Measurements from ENCODE around the gene NEK6. TPM values are rescaled to one million over a fixed set of nuclear protein-coding genes. Genes with fewer than 3 reads are reported as not detected.

NEK6 gene
- total RNA-seq, 1 experiment from 2014 or later, result 57.9 TPM

DNA sequence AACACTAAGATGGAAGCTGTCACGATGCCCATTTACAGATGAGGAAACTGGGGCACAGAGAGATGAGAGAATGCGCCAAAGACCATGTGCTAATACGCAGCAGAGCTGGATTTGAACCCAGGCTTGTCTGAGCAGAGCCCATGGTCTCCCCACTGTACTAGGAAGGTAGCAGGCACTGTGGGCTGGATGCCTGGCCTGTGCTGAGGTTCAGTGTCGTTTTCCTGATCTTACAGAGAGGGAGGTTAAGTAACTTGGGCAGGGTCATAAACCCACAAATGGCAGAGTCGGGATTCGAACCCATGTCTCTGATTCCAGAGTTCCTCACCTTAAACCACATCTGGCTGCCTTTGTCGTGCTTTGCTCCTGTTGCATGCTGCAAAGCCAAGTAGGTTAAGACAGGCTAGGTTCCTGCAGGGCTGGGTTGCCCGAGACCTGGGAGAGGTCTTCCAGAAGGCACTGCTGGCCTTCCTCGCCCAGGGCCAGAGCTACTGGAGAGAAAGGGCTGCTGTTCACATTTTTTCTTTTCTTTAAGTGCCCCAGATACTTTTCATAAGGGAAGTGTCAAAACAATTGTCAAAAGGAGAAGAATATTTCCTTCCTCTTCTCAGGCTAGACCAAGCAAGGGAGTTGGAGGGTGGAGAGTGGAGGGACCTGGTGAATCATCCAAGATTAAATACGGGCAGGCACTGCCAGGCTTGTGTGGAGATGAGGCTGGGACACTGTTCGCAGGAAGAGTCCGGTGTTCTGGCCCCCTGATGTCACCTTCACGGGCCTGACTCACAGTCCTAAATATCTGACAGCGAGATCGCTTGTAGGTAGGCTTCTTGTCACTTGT is 3.2 kb downstream of the NEK6 start:
- Histone ChIP-seq H4K20me1 (ENCODE audit: insufficient read depth) (peaks cover 25% of the 10 kb centered on the region), H3K27ac (0 out of 2 replicates have a peak overlapping the region, but pooled peaks have one; percentile 10), H2AFZ (no peak overlapping the region), H3K9me3 (ENCODE audit: insufficient read depth, low read depth) (no peaks in the 10 kb centered on the region), H3K27me3 (ENCODE audit: insufficient read depth, low read depth) (no peaks in the 10 kb centered on the region), H3F3A (ENCODE audit: insufficient read depth, low read depth) (peaks cover 40% of the 10 kb centered on the region), H3K4me1 (replicated peaks; ENCODE audit: insufficient read depth) (peaks cover 43% of the 10 kb centered on the region), H3K4me3 (no peak overlapping the region), H3K36me3 (ENCODE audit: low read depth) (no peaks in the 10 kb centered on the region), H3K9me2 (ENCODE audit: insufficient read depth) (no peaks in the 10 kb centered on the region), H3K79me2 (ENCODE audit: low read depth) (peaks cover 71% of the 10 kb centered on the region), H3K4me2 (peak overlapping the region; percentile 52)
- CTCF ChIA-PET, result no interaction called here
- no peak for TF ChIP-seq EZH2 (IDR thresholded peaks at IDR 0.05; ENCODE audit: low read depth)
- TF ChIP-seq CTCF (conservative IDR thresholded peaks at IDR 0.05), result no peak
- no TSS peak for BruUV-seq (replicated peaks)
- DNase-seq, result peak; percentile 77 to 88
- intact Hi-C loops (cut with micrococcal nuclease; ENCODE audit: unreplicated experiment), result loop anchor here (1.0 to 10.0 kb wide), 3 partner anchors 36 to 216 kb away; no protein-coding TSS in a partner anchor
- POLR2A ChIA-PET (ENCODE audit: unreplicated experiment), result interaction anchor here (0.7 kb wide), 1 partner anchor 36 kb away, joined by 5 read pairs; no protein-coding TSS in a partner anchor

- Histone ChIP-seq H3K4me3 (no peak overlapping the region), H3K79me2 (ENCODE audit: low read depth) (peaks cover 77% of the 10 kb centered on the region), H2AFZ (no peak overlapping the region), H3K36me3 (ENCODE audit: low read depth) (no peaks in the 10 kb centered on the region), H3K9me2 (ENCODE audit: insufficient read depth) (no peaks in the 10 kb centered on the region), H3K27ac (0 out of 2 replicates have a peak overlapping the region, but pooled peaks have one; percentile 10), H3K27me3 (ENCODE audit: insufficient read depth, low read depth) (no peaks in the 10 kb centered on the region), H3K4me1 (replicated peaks; ENCODE audit: insufficient read depth) (peaks cover 33% of the 10 kb centered on the region), H3K9me3 (ENCODE audit: insufficient read depth, low read depth) (no peaks in the 10 kb centered on the region), H3F3A (ENCODE audit: insufficient read depth, low read depth) (peaks cover 35% of the 10 kb centered on the region), H4K20me1 (ENCODE audit: insufficient read depth) (peaks cover 25% of the 10 kb centered on the region), H3K4me2 (peak overlapping the region; percentile 52)
- BruUV-seq (replicated peaks), result no TSS peak
- no peak for DNase-seq
- POLR2A ChIA-PET (ENCODE audit: unreplicated experiment), result interaction anchor here (0.6 to 0.7 kb wide), 2 partner anchors 35 to 43 kb away, joined by 5 to 6 read pairs; no protein-coding TSS in a partner anchor
- TF ChIP-seq CTCF (conservative IDR thresholded peaks at IDR 0.05) (no peak), EZH2 (IDR thresholded peaks at IDR 0.05; ENCODE audit: low read depth) (no peak)
- intact Hi-C loops (cut with micrococcal nuclease; ENCODE audit: unreplicated experiment), result loop anchor here (1.0 to 10.0 kb wide), 3 partner anchors 35 to 217 kb away; no protein-coding TSS in a partner anchor
- CTCF ChIA-PET, result no interaction called here
Measured at GRCh38 chr9:124261736-124262648, 4.2 kb downstream of the NEK6 start.

DNA sequence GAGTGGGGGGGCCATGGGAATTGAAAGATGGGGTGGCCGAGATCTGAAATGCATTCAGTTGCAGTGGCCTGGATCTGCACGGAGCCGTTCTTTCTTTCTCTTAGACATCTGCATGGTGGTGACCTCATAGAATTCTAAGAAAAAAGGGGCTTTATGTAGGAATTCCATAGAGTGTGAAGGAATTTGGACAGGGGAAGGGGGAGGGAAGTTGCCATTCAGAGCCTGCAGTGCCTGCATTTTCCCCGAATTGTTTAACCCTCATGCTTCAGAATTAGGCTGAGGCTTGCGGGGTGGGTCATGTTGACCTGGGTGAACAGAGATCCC is 4.9 kb downstream of the NEK6 start:
- Histone ChIP-seq H3K4me3 (no peak overlapping the region), H3K27me3 (ENCODE audit: insufficient read depth, low read depth) (no peaks in the 10 kb centered on the region), H3K27ac (no peak overlapping the region), H3F3A (ENCODE audit: insufficient read depth, low read depth) (peaks cover 31% of the 10 kb centered on the region), H3K9me2 (ENCODE audit: insufficient read depth) (no peaks in the 10 kb centered on the region), H2AFZ (no peak overlapping the region), H3K4me1 (replicated peaks; ENCODE audit: insufficient read depth) (peaks cover 33% of the 10 kb centered on the region), H3K36me3 (ENCODE audit: low read depth) (no peaks in the 10 kb centered on the region), H3K79me2 (ENCODE audit: low read depth) (peaks cover 78% of the 10 kb centered on the region), H3K9me3 (ENCODE audit: insufficient read depth, low read depth) (no peaks in the 10 kb centered on the region), H4K20me1 (ENCODE audit: insufficient read depth) (peaks cover 30% of the 10 kb centered on the region), H3K4me2 (no peak overlapping the region)
- TF ChIP-seq EZH2 (IDR thresholded peaks at IDR 0.05; ENCODE audit: low read depth) (no peak), CTCF (conservative IDR thresholded peaks at IDR 0.05) (no peak)
- POLR2A ChIA-PET (ENCODE audit: unreplicated experiment), result interaction anchor here (0.6 kb wide), 1 partner anchor 48 kb away, joined by 6 read pairs; no protein-coding TSS in a partner anchor
- no TSS peak for BruUV-seq (replicated peaks)
- CTCF ChIA-PET, result no interaction called here
- intact Hi-C loops (cut with micrococcal nuclease; ENCODE audit: unreplicated experiment), result loop anchor here (10.0 kb wide), 1 partner anchor 218 kb away; no protein-coding TSS in a partner anchor
- DNase-seq, result no peak

All from PC-9 (cell line).